GM18505 (cell line): ENCODE results near the gene RAD54L.
A peak's percentile ranks its signal among the peaks of the same experiment; 100 is the strongest.

ENCODE experiments used
- ATAC-seq: cut with Tn5 transposase; IDR thresholded peaks from one replicate; pipeline ENCODE4 v1.9.1; 2021; ENCODE audit not compliant: unreplicated experiment
- POLR2A ChIP-seq: IDR thresholded peaks from 4 replicates; pipeline ENCODE4 v1.6.1; 2011; ENCODE audit warnings: borderline replicate concordance; ENCODE audit not compliant: insufficient read depth, insufficient read length; ENCODE audit errors: extremely low read depth

Gene RAD54L

GRCh38 chr1:46284597-46285564 is 37.3 kb downstream of the RAD54L start:
- no peak for TF ChIP-seq POLR2A
- ATAC-seq: no peak

GRCh38 chr1:46285730-46286477 is 38.3 kb downstream of the RAD54L start:
- TF ChIP-seq POLR2A: no peak
- ATAC-seq: no peak

- no peak for TF ChIP-seq POLR2A
- no peak for ATAC-seq
These were observed 41.0 kb downstream of the RAD54L start for GRCh38 chr1:46288485-46289133.

- ATAC-seq: no peak
- no peak for TF ChIP-seq POLR2A
These were observed 41.6 kb downstream of the RAD54L start for GRCh38 chr1:46289134-46289494.

GRCh38 chr1:46289976-46290375 is 42.4 kb downstream of the RAD54L start:
- ATAC-seq: no peak

GRCh38 chr1:46295306-46295705 is 47.7 kb downstream of the RAD54L start:
- no peak for ATAC-seq
- TF ChIP-seq POLR2A: no peak

More at GRCh38 chr1:46289976-46290375, 42.4 kb downstream of the RAD54L start:
- no peak for TF ChIP-seq POLR2A

GRCh38 chr1:46298387-46298786 is 50.8 kb downstream of the RAD54L start:
- no peak for ATAC-seq
- TF ChIP-seq POLR2A: no peak

GRCh38 chr1:46300673-46301405 is 53.3 kb downstream of the RAD54L start:
- ATAC-seq: no peak
- no peak for TF ChIP-seq POLR2A

GRCh38 chr1:46301406-46301807 is 53.8 kb downstream of the RAD54L start:
- TF ChIP-seq POLR2A: no peak
- ATAC-seq: no peak

GRCh38 chr1:46301808-46302640 is 54.5 kb downstream of the RAD54L start:
- peak; percentile 24 for ATAC-seq
- no peak for TF ChIP-seq POLR2A

GRCh38 chr1:46302641-46303037 is 55.1 kb downstream of the RAD54L start:
- no peak for TF ChIP-seq POLR2A
- ATAC-seq: peak; percentile 14
